GM21528 (cell line): ENCODE results near the gene SLC44A5.
"Not testable (repeated sequence)": the region's sequence is repeated elsewhere in the genome, so short reads cannot be mapped to it uniquely, and the experiment has no call there.

Experiments
- ATAC-seq: cut with Tn5 transposase; IDR thresholded peaks from one replicate; pipeline ENCODE4 v1.9.1; 2021; ENCODE audit warnings: mild to moderate bottlenecking, moderate library complexity; ENCODE audit not compliant: unreplicated experiment, low FRiP score

SLC44A5 gene

GRCh38 chr1:75471252-75471651 lies 139.7 kb downstream of the SLC44A5 start:
- ATAC-seq, result no peak

GRCh38 chr1:75470448-75470847 lies 140.5 kb downstream of the SLC44A5 start:
- no peak for ATAC-seq

- ATAC-seq, result no peak
Measured at GRCh38 chr1:75469586-75470173, 141.2 kb downstream of the SLC44A5 start.

- no peak for ATAC-seq
Measured at GRCh38 chr1:75461808-75462325, 149.0 kb downstream of the SLC44A5 start.

GRCh38 chr1:75449998-75450397 lies 160.9 kb downstream of the SLC44A5 start:
- ATAC-seq, result no peak

GRCh38 chr1:75444220-75444619 lies 166.7 kb downstream of the SLC44A5 start:
- ATAC-seq, result no peak

GRCh38 chr1:75440274-75440673 lies 170.6 kb downstream of the SLC44A5 start:
- no peak for ATAC-seq

GRCh38 chr1:75438355-75438754 lies 172.6 kb downstream of the SLC44A5 start:
- ATAC-seq, result no peak

- ATAC-seq, result no peak
Measured at GRCh38 chr1:75431843-75432242, 179.1 kb downstream of the SLC44A5 start.

GRCh38 chr1:75430526-75430925 lies 180.4 kb downstream of the SLC44A5 start:
- no peak for ATAC-seq

- ATAC-seq, result no peak
Measured at GRCh38 chr1:75426688-75427087, 184.2 kb downstream of the SLC44A5 start.

GRCh38 chr1:75425001-75425650 lies 185.8 kb downstream of the SLC44A5 start:
- no peak for ATAC-seq

GRCh38 chr1:75423616-75424015 lies 187.3 kb downstream of the SLC44A5 start:
- no peak for ATAC-seq

GRCh38 chr1:75423136-75423535 lies 187.8 kb downstream of the SLC44A5 start:
- no peak for ATAC-seq

GRCh38 chr1:75421371-75421770 lies 189.5 kb downstream of the SLC44A5 start:
- ATAC-seq, result no peak

GRCh38 chr1:75415187-75415586 lies 195.7 kb downstream of the SLC44A5 start:
- no peak for ATAC-seq

GRCh38 chr1:75412616-75413015 lies 198.3 kb downstream of the SLC44A5 start:
- ATAC-seq, result no peak

GRCh38 chr1:75404681-75405080 lies 206.2 kb downstream of the SLC44A5 start:
- not testable (repeated sequence) for ATAC-seq

- not testable (repeated sequence) for ATAC-seq
Measured at GRCh38 chr1:75403147-75403646, 207.7 kb downstream of the SLC44A5 start.

GRCh38 chr1:75400716-75401115 lies 210.2 kb downstream of the SLC44A5 start:
- ATAC-seq, result no peak

GRCh38 chr1:75396745-75397144 lies 214.2 kb downstream of the SLC44A5 start:
- no peak for ATAC-seq

GRCh38 chr1:75396260-75396659 lies 214.7 kb downstream of the SLC44A5 start:
- ATAC-seq, result no peak
